CD14-positive monocyte (primary cell): ENCODE measurements around the gene FOXF2. TPM values are rescaled to one million over a fixed set of nuclear protein-coding genes. Genes with fewer than 3 reads are reported as not detected.
A peak's percentile ranks its signal among the peaks of the same experiment; 100 is the strongest.

Experiments
- DNase-seq, 3 donors: peaks; one replicate each; pipeline ENCODE4 v3.0.0-alpha.2; 2011 to 2022
- H2AFZ ChIP-seq: 2 replicates; pipeline ENCODE4 v1.6.0; 2012; ENCODE audit warnings: mild to moderate bottlenecking, low read depth, low read length, inconsistent platforms; ENCODE audit not compliant: insufficient read depth, poor library complexity, severe bottlenecking
- H3K27ac ChIP-seq, 2 donors: 1 replicate in 1 of 2; 2 replicates in 1 of 2; pipeline ENCODE4 v1.5.1; 2012 to 2013; ENCODE audit warnings: low read length in 2 of 2, control low read depth in 1 of 2, inconsistent platforms in 1 of 2, low read depth in 1 of 2, mild to moderate bottlenecking in 1 of 2
- H3K27me3 ChIP-seq, 2 donors: one replicate each; pipeline versions ENCODE4 v1.6.0 to v1.6.1; 2011 to 2013; ENCODE audit warnings: low read length in 2 of 2; ENCODE audit not compliant: control insufficient read depth in 2 of 2, insufficient read depth in 2 of 2
- H3K36me3 ChIP-seq, 2 donors: replicated peaks in 1 of 2; 1 replicate in 1 of 2; 2 replicates in 1 of 2; pipeline versions ENCODE4 v1.5.1 to v1.6.1; 2012 to 2013; ENCODE audit warnings: low read length in 2 of 2, control low read depth in 1 of 2, inconsistent platforms in 1 of 2, mild to moderate bottlenecking in 1 of 2; ENCODE audit not compliant: insufficient read depth in 2 of 2, control insufficient read depth in 1 of 2
- H3K4me1 ChIP-seq, 2 donors: 1 replicate in 1 of 2; 2 replicates in 1 of 2; pipeline versions ENCODE4 v1.5.1 to v1.6.1; 2012 to 2013; ENCODE audit warnings: low read length in 2 of 2, control low read depth in 1 of 2, inconsistent platforms in 1 of 2, mild to moderate bottlenecking in 1 of 2, moderate library complexity in 1 of 2; ENCODE audit not compliant: insufficient read depth in 2 of 2, control insufficient read depth in 1 of 2
- H3K4me2 ChIP-seq: replicated peaks from 2 replicates; pipeline ENCODE3; 2012; ENCODE audit warnings: low read length, moderate library complexity, mild to moderate bottlenecking; ENCODE audit not compliant: poor library complexity, severe bottlenecking; ENCODE audit errors: extremely low read depth
- H3K4me3 ChIP-seq, 3 experiments: fragments of 200-600 bp in 1 of 3; sonication (generic) in 1 of 3; replicated peaks in 1 of 3; 1 replicate in 2 of 3; 2 replicates in 1 of 3; pipeline ENCODE4 v1.5.1; 2011 to 2013; ENCODE audit warnings: low read length in 3 of 3, mild to moderate bottlenecking in 3 of 3, control low read depth in 2 of 3, low read depth in 2 of 3, inconsistent platforms in 1 of 3, moderate library complexity in 1 of 3
- H3K79me2 ChIP-seq: 2 replicates; pipeline ENCODE4 v1.6.0; 2012; ENCODE audit warnings: mild to moderate bottlenecking, control low read depth, inconsistent platforms, low read length, moderate library complexity; ENCODE audit not compliant: insufficient read depth
- H3K9ac ChIP-seq: 2 replicates; pipeline ENCODE4 v1.6.0; 2017; ENCODE audit warnings: low read length, mild to moderate bottlenecking; ENCODE audit not compliant: insufficient read depth, poor library complexity, severe bottlenecking
- H3K9me3 ChIP-seq, 2 donors: replicated peaks in 1 of 2; 1 replicate in 1 of 2; 2 replicates in 1 of 2; pipeline versions ENCODE4 v1.5.1 to v1.6.1; 2012 to 2013; ENCODE audit warnings: low read length in 2 of 2, control low read depth in 1 of 2; ENCODE audit not compliant: control insufficient read depth in 1 of 2, insufficient read depth in 1 of 2
- H4K20me1 ChIP-seq: 2 replicates; pipeline ENCODE4 v1.6.0; 2012; ENCODE audit warnings: mild to moderate bottlenecking, low read length, control low read depth, moderate library complexity; ENCODE audit not compliant: insufficient read depth
- H3K27ac Mint-ChIP-seq, 7 donors: one replicate each; pipeline ENCODE4 v1.8.0; 2020; ENCODE audit warnings: mild to moderate bottlenecking in 7 of 7, mixed read lengths in 7 of 7, moderate library complexity in 6 of 7, inconsistent platforms in 2 of 7
- H3K27me3 Mint-ChIP-seq, 3 donors: one replicate each; pipeline ENCODE4 v1.8.0; 2021 to 2022; ENCODE audit warnings: low read depth in 3 of 3, mild to moderate bottlenecking in 3 of 3, mixed read lengths in 3 of 3, moderate library complexity in 3 of 3, inconsistent platforms in 1 of 3
- H3K36me3 Mint-ChIP-seq, 2 donors: one replicate each; pipeline ENCODE4 v1.8.0; 2020; ENCODE audit warnings: mixed read lengths in 2 of 2, inconsistent platforms in 1 of 2, mild to moderate bottlenecking in 1 of 2
- H3K4me1 Mint-ChIP-seq: one replicate; pipeline ENCODE4 v1.8.0; 2020; ENCODE audit warnings: mild to moderate bottlenecking, mixed read lengths
- H3K4me3 Mint-ChIP-seq, 2 donors: one replicate each; pipeline ENCODE4 v1.8.0; 2020; ENCODE audit warnings: mild to moderate bottlenecking in 2 of 2, mixed read lengths in 2 of 2, moderate library complexity in 1 of 2
- H3K9me3 Mint-ChIP-seq, 7 donors: one replicate each; pipeline ENCODE4 v1.8.0; 2020 to 2022; ENCODE audit warnings: mixed read lengths in 7 of 7, mild to moderate bottlenecking in 6 of 7, moderate library complexity in 6 of 7, inconsistent platforms in 2 of 7
- CTCF ChIP-seq: fragments of 200-600 bp; IDR thresholded peaks from one replicate; pipeline ENCODE4 v1.8.0; 2022; ENCODE audit warnings: antibody characterized with exemption, mild to moderate bottlenecking
- WGBS: methylation state at CpG from one replicate; pipeline ENCODE4 v1.1.5; 2013; ENCODE audit warnings: missing lambda C conversion rate; ENCODE audit not compliant: insufficient coverage; 5-methylcytosine and 5-hydroxymethylcytosine counted together
- intact Hi-C, 2 donors: fragments of 100-400 bp; cut with micrococcal nuclease; formaldehyde crosslinking; loops; one replicate each; pipeline versions ENCODE4 v1.15.0 to v1.15.1; 2023
- polyA plus RNA-seq, 3 donors: library from polyadenylated mRNA; depleted of rRNA in 1 of 3; unstranded in 2 of 3; stranded (reverse) in 1 of 3; fragments of 300-500 nt in 2 of 3; fragments of >200 nt in 1 of 3; fragmentation: Illumina TruSeq in 2 of 3; gene quantifications; 1 replicate in 2 of 3; 2 replicates in 1 of 3; pipeline ENCODE4 v1.2.3, GENCODE V29; 2012 to 2021

The FOXF2 gene
- polyA plus RNA-seq, 3 donors = 0.03 TPM; not detected in 2

- peak overlapping the region; percentile 25 for H2AFZ ChIP-seq
- H3K27ac Mint-ChIP-seq = peak overlapping the region in 4 of 7 donors; percentile 0 to 78 (median 48)
- intact Hi-C loops = no loop called here
- no peak overlapping the region for H3K9ac ChIP-seq
- no peaks in the 10 kb centered on the region for H3K9me3 ChIP-seq
- peaks cover 20% of the 10 kb centered on the region for H3K4me1 Mint-ChIP-seq
- no peak for TF ChIP-seq CTCF
- WGBS = 74% methylated on average over 7 of the region's 13 CpGs
- peaks cover 0 to 16% of the 10 kb centered on the region in 2 donors for H3K27me3 ChIP-seq
- H3K27ac ChIP-seq = no peak overlapping the region
- H3K4me2 ChIP-seq = peak overlapping the region; percentile 23
- no peaks in the 10 kb centered on the region for H3K36me3 Mint-ChIP-seq
- H3K4me3 ChIP-seq = peak overlapping the region in 1 of 3 experiments; percentile 8
- peak overlapping the region in 1 of 2 donors; percentile 47 for H3K4me3 Mint-ChIP-seq
- peaks cover 49 to 50% of the 10 kb centered on the region in 2 donors for H3K4me1 ChIP-seq
- no peaks in the 10 kb centered on the region for H3K79me2 ChIP-seq
- H3K27me3 Mint-ChIP-seq = peaks cover 21 to 29% (median 22%) of the 10 kb centered on the region in 3 donors
- DNase-seq = peak in 2 of 3 donors; percentile 9 to 56
- H4K20me1 ChIP-seq = no peaks in the 10 kb centered on the region
- H3K36me3 ChIP-seq = no peaks in the 10 kb centered on the region
- H3K9me3 Mint-ChIP-seq = peaks cover 0 to 2% (median 0%) of the 10 kb centered on the region in 7 donors
Observed at GRCh38 chr6:1406306-1407072, 17.1 kb downstream of the FOXF2 start.

DNA sequence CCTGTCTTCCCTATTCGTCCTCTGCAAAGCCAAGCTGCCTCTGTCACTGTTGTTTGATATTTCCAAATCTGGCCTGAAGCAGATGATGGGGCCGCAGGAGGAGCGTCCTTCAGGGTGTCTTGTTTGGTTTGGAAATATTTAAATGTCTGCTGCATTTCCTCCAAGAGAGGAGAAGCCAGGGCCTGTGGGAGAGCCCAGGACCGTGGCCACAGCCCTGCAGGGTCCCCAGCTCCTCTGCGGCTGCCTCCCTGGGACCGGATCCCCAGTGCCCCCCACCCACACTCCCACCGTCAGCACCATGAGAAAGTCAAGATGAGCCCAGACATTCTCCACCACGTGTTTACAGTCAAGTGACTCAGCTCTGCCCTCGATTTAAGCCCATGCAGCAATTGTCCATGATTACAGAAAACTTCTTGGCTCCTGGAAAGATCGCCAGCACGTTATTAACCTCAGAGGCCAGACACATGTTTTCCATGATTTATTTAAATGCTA lies 18.2 kb downstream of the FOXF2 start:
- intact Hi-C loops = no loop called here
- H3K27ac ChIP-seq = no peak overlapping the region
- H3K4me2 ChIP-seq = no peak overlapping the region
- DNase-seq = no peak
- H4K20me1 ChIP-seq = no peaks in the 10 kb centered on the region
- H3K79me2 ChIP-seq = no peaks in the 10 kb centered on the region
- H3K4me3 Mint-ChIP-seq = peak overlapping the region in 1 of 2 donors; percentile 47
- no peaks in the 10 kb centered on the region for H3K36me3 ChIP-seq
- 31% methylated on average over 7 of the region's 11 CpGs for WGBS
- H3K4me1 Mint-ChIP-seq = peaks cover 20% of the 10 kb centered on the region
- H3K4me3 ChIP-seq = no peak overlapping the region
- H3K27me3 ChIP-seq = peaks cover 0 to 15% of the 10 kb centered on the region in 2 donors
- H3K9me3 Mint-ChIP-seq = peaks cover 0 to 2% (median 0%) of the 10 kb centered on the region in 7 donors
- peaks cover 49 to 50% of the 10 kb centered on the region in 2 donors for H3K4me1 ChIP-seq
- H3K27me3 Mint-ChIP-seq = peaks cover 26 to 30% (median 29%) of the 10 kb centered on the region in 3 donors
- no peak overlapping the region for H2AFZ ChIP-seq
- no peaks in the 10 kb centered on the region for H3K9me3 ChIP-seq
- peak overlapping the region in 2 of 7 donors; percentile 21 to 43 for H3K27ac Mint-ChIP-seq
- H3K9ac ChIP-seq = no peak overlapping the region
- H3K36me3 Mint-ChIP-seq = no peaks in the 10 kb centered on the region
- TF ChIP-seq CTCF = no peak
